ENCODE data around the gene PRXL2C. TPM values are rescaled to one million over a fixed set of nuclear protein-coding genes. Genes with fewer than 3 reads are reported as not detected.

Gene PRXL2C
- total and polyA plus RNA-seq, 2 of the 13 experiments (the other 11 are each of a cell fraction or from before 2014, with no cell fraction given): 11.0 to 13.2 TPM

- TF ChIP-seq MNT (IDR thresholded peaks at IDR 0.05): no peak
- peak; percentile 61 for TF ChIP-seq UBTF (CRISPR knock-in tag; IDR thresholded peaks at IDR 0.05)
- TF ChIP-seq SIX1 (CRISPR knock-in tag; IDR thresholded peaks at IDR 0.05; ENCODE audit: borderline replicate concordance): peak; percentile 30; the same call in 1 of the 2 replicates
- TF ChIP-seq SP1 (IDR thresholded peaks at IDR 0.05): no peak
- TF ChIP-seq SP1 (CRISPR knock-in tag; IDR thresholded peaks at IDR 0.05): 0 out of 2 replicates have a peak, but pooled peaks have one; percentile 16
- no peak for TF ChIP-seq ATF5 (CRISPR knock-in tag; IDR thresholded peaks at IDR 0.05; ENCODE audit: low read depth)
- no peak for TF ChIP-seq ZNF264 (CRISPR knock-in tag; IDR thresholded peaks at IDR 0.05)
- no peak for TF ChIP-seq PHF21A (CRISPR knock-in tag; IDR thresholded peaks at IDR 0.05)
- TF ChIP-seq CEBPB (IDR thresholded peaks at IDR 0.05; ENCODE audit: borderline replicate concordance, low read depth, low read length): peak; percentile 64; the same call in 1 of the 2 replicates
- TF ChIP-seq ZNF646 (CRISPR knock-in tag; IDR thresholded peaks at IDR 0.05): no peak
- peak; percentile 68 for TF ChIP-seq ZNF12 (CRISPR knock-in tag; IDR thresholded peaks at IDR 0.05)
- TF ChIP-seq HNF4A (CRISPR knock-in tag; IDR thresholded peaks at IDR 0.05): peak; percentile 65
- peak; percentile 70 for TF ChIP-seq KDM2A (CRISPR knock-in tag; IDR thresholded peaks at IDR 0.05; ENCODE audit: borderline replicate concordance, low read depth)
- peak; percentile 71; the same call in 1 of the 2 replicates for TF ChIP-seq ZBTB33 (CRISPR knock-in tag; IDR thresholded peaks at IDR 0.05)
- 0 out of 2 replicates have a peak, but pooled peaks have one; percentile 81 for TF ChIP-seq SSRP1 (CRISPR knock-in tag; IDR thresholded peaks at IDR 0.05)
- 0 out of 2 replicates have a peak, but pooled peaks have one; percentile 16 for TF ChIP-seq ZNF589 (CRISPR knock-in tag; conservative IDR thresholded peaks at IDR 0.05)
Measured at GRCh38 chr9:96612105-96612965, 42.8 kb downstream of the PRXL2C start (continued).
